Colonic mucosa (tissue), 4 donors: ENCODE measurements around the gene PLET1. TPM values are rescaled to one million over a fixed set of nuclear protein-coding genes. Genes with fewer than 3 reads are reported as not detected.

ENCODE experiments used
- DNase-seq: peaks from one replicate; pipeline ENCODE4 v3.0.0-alpha.2; 2020
- H3K27ac ChIP-seq: fragments of 200-600 bp; one replicate; pipeline ENCODE4 v1.8.0; 2021
- H3K27me3 ChIP-seq: fragments of 200-600 bp; one replicate; pipeline ENCODE4 v1.8.0; 2021
- H3K36me3 ChIP-seq: fragments of 200-600 bp; one replicate; pipeline ENCODE4 v1.8.0; 2021
- H3K4me1 ChIP-seq: fragments of 200-600 bp; one replicate; pipeline ENCODE4 v1.8.0; 2021; ENCODE audit warnings: mild to moderate bottlenecking
- H3K4me3 ChIP-seq: fragments of 200-600 bp; one replicate; pipeline ENCODE4 v1.8.0; 2021
- H3K9ac ChIP-seq, 2 donors: one replicate each; pipeline ENCODE4 v1.7.0; 2013; ENCODE audit warnings: control low read depth in 2 of 2, low read depth in 2 of 2, low read length in 2 of 2
- H3K9me3 ChIP-seq: fragments of 200-600 bp; one replicate; pipeline ENCODE4 v1.8.0; 2021
- CTCF ChIP-seq: fragments of 200-600 bp; IDR thresholded peaks from one replicate; pipeline ENCODE4 v1.8.0; 2022; ENCODE audit warnings: antibody characterized with exemption, mild to moderate bottlenecking
- intact Hi-C: fragments of 100-400 bp; cut with DNase I; formaldehyde crosslinking; loops from one replicate; pipeline ENCODE4 v1.14.1; 2022
- total RNA-seq, 2 donors: library from RNA; stranded (reverse); fragmentation: NEBNext Ultra II Directional in 1 of 2; extraction: Animal tissue kit (Norgen Biotek cat#: 25700) in 1 of 2; gene quantifications; one replicate each; pipeline ENCODE4 v1.2.1, GENCODE V29; 2021
- donor health status: healthy.
- donor health status: DM: no; HTN: no; CAD: no.
- donor health status: DM: no; HTN: no; CAD: no.

PLET1 gene
- total RNA-seq, 2 donors from 2014 or later: not detected

- no peaks in the 10 kb centered on the region for H3K36me3 ChIP-seq
- no peak overlapping the region for H3K9ac ChIP-seq
- no peak overlapping the region for H3K4me3 ChIP-seq
- no peak for TF ChIP-seq CTCF
- peak overlapping the region; percentile 3 for H3K27ac ChIP-seq
- no peaks in the 10 kb centered on the region for H3K9me3 ChIP-seq
- no peak for DNase-seq
- intact Hi-C loops: loop anchor here (10.0 kb wide), 1 partner anchor 503 kb away; no protein-coding TSS in a partner anchor
- H3K27me3 ChIP-seq: no peaks in the 10 kb centered on the region
- no peaks in the 10 kb centered on the region for H3K4me1 ChIP-seq
Observed at GRCh38 chr11:112292188-112292587, 31.5 kb upstream of the PLET1 start.

- Histone ChIP-seq H3K4me1 (no peaks in the 10 kb centered on the region), H3K9me3 (no peaks in the 10 kb centered on the region), H3K27me3 (no peaks in the 10 kb centered on the region), H3K36me3 (no peaks in the 10 kb centered on the region), H3K4me3 (no peak overlapping the region), H3K9ac (no peak overlapping the region), H3K27ac (no peak overlapping the region)
- intact Hi-C loops: loop anchor here (2.0 to 10.0 kb wide), 2 partner anchors 264 to 504 kb away; no protein-coding TSS in a partner anchor
- DNase-seq: no peak
- no peak for TF ChIP-seq CTCF
Observed at GRCh38 chr11:112291191-112291590, 30.5 kb upstream of the PLET1 start.

DNA sequence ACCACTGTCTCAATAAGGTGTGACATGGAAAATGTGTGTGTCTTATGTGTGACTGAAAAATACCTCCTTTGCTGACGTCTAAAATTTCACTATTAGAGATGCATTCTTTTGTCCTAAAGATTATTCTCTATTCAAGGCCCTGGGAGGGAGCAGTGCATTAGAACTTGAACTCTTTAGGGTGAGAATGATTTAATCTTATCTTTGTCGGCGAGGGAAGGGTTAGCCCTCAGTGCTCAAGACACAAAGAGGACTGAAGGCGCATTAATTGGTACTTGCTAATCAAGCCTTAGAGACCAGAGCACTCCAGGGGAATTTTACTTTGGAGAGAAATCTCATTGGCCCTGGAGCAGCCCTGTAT, 29.8 kb upstream of the PLET1 start:
- Histone ChIP-seq H3K9me3 (no peaks in the 10 kb centered on the region), H3K9ac (peak overlapping the region in 1 of 2 donors; percentile 45), H3K4me3 (peak overlapping the region; percentile 48), H3K27me3 (no peaks in the 10 kb centered on the region), H3K4me1 (no peaks in the 10 kb centered on the region), H3K36me3 (no peaks in the 10 kb centered on the region), H3K27ac (peak overlapping the region; percentile 50)
- intact Hi-C loops: loop anchor here (2.0 to 10.0 kb wide), 2 partner anchors 264 to 504 kb away; no protein-coding TSS in a partner anchor
- no peak for TF ChIP-seq CTCF
- DNase-seq: no peak

GRCh38 chr11:112289588-112290492, 29.2 kb upstream of the PLET1 start:
- H3K4me3 ChIP-seq: peak overlapping the region; percentile 48
- H3K4me1 ChIP-seq: no peaks in the 10 kb centered on the region
- peak overlapping the region in 1 of 2 donors; percentile 68 for H3K9ac ChIP-seq
- no peaks in the 10 kb centered on the region for H3K27me3 ChIP-seq
- H3K27ac ChIP-seq: peak overlapping the region; percentile 50
- no peaks in the 10 kb centered on the region for H3K9me3 ChIP-seq
- intact Hi-C loops: loop anchor here (2.0 to 10.0 kb wide), 3 partner anchors 265 to 997 kb away; no protein-coding TSS in a partner anchor
- H3K36me3 ChIP-seq: no peaks in the 10 kb centered on the region
- DNase-seq: peak; percentile 86
- TF ChIP-seq CTCF: peak; percentile 72

GRCh38 chr11:112288021-112288420, 27.4 kb upstream of the PLET1 start:
- no peak for TF ChIP-seq CTCF
- H3K4me1 ChIP-seq: no peaks in the 10 kb centered on the region
- no peak overlapping the region for H3K4me3 ChIP-seq
- intact Hi-C loops: loop anchor here (5.0 kb wide), 1 partner anchor 999 kb away; no protein-coding TSS in a partner anchor
- no peak for DNase-seq
- H3K36me3 ChIP-seq: no peaks in the 10 kb centered on the region
- H3K9ac ChIP-seq: no peak overlapping the region
- H3K9me3 ChIP-seq: no peaks in the 10 kb centered on the region
- no peak overlapping the region for H3K27ac ChIP-seq
- no peaks in the 10 kb centered on the region for H3K27me3 ChIP-seq
